H1 (cell line): ENCODE measurements around the gene MDM4. TPM values are rescaled to one million over a fixed set of nuclear protein-coding genes. Genes with fewer than 3 reads are reported as not detected.

Source experiments
- CTCF ChIA-PET: fragments of 300-600 bp; sonication (Branson Sonifier 250); formaldehyde crosslinking; loops from one replicate; lab custom pipeline; 2021; ENCODE audit not compliant: partially characterized antibody; lab: Charles Lee
- POLR2A ChIA-PET: fragments of 300-600 bp; sonication (Branson Sonifier 250); formaldehyde crosslinking; loops from one replicate; lab custom pipeline; 2021; ENCODE audit warnings: inconsistent platforms; ENCODE audit not compliant: partially characterized antibody; lab: Charles Lee
- DNase-seq, 2 experiments: peaks; one replicate each; pipeline versions ENCODE4 v3.0.0 to v3.0.0-alpha.2; 2010 to 2022; ENCODE audit warnings: low spot score in 2 of 2, low read depth in 1 of 2, mixed read lengths in 1 of 2
- FAIRE-seq: peaks from 2 replicates; lab custom pipeline; 2011; peaks lifted over from hg19 to GRCh38; lab: Jason Lieb, UNC
- H2AFZ ChIP-seq: 2 replicates; pipeline ENCODE4 v1.8.1; 2012; ENCODE audit warnings: low read length, inconsistent platforms
- H2AK5ac ChIP-seq: 2 replicates; pipeline ENCODE4 v1.6.1; 2013; ENCODE audit warnings: low read depth, low read length
- H2BK120ac ChIP-seq: replicated peaks from 2 replicates; pipeline ENCODE3; 2013; ENCODE audit warnings: low read depth, low read length, inconsistent platforms
- H2BK12ac ChIP-seq: 2 replicates; pipeline ENCODE4 v1.6.1; 2013; ENCODE audit warnings: low read depth, low read length
- H2BK15ac ChIP-seq: 2 replicates; pipeline ENCODE4 v1.6.1; 2013; ENCODE audit warnings: low read length
- H2BK20ac ChIP-seq: 2 replicates; pipeline ENCODE4 v1.6.1; 2013; ENCODE audit warnings: low read length
- H2BK5ac ChIP-seq: 2 replicates; pipeline ENCODE4 v1.6.1; 2013; ENCODE audit warnings: low read depth, low read length
- H3K14ac ChIP-seq: 2 replicates; pipeline ENCODE4 v1.6.1; 2013; ENCODE audit warnings: inconsistent platforms; ENCODE audit not compliant: insufficient read length
- H3K18ac ChIP-seq: 2 replicates; pipeline ENCODE4 v1.6.1; 2013; ENCODE audit warnings: low read length; ENCODE audit errors: extremely low read depth
- H3K23ac ChIP-seq: 2 replicates; pipeline ENCODE4 v1.6.1; 2013; ENCODE audit warnings: inconsistent platforms; ENCODE audit not compliant: insufficient read length
- H3K23me2 ChIP-seq: 2 replicates; pipeline ENCODE4 v1.6.1; 2013; ENCODE audit warnings: low read depth, low read length
- H3K27ac ChIP-seq: 2 replicates; pipeline ENCODE4 v1.6.1; 2011; ENCODE audit warnings: low read depth, low read length, inconsistent platforms
- H3K27me3 ChIP-seq, 4 experiments: replicated peaks in 1 of 4; 1 replicate in 1 of 4; 2 replicates in 3 of 4; pipeline versions ENCODE4 v1.6.1 to v1.8.1; 2011 to 2013; ENCODE audit warnings: low read length in 3 of 4, mild to moderate bottlenecking in 3 of 4, inconsistent platforms in 2 of 4, mixed read lengths in 2 of 4, moderate library complexity in 1 of 4; ENCODE audit not compliant: control insufficient read depth in 3 of 4, insufficient read depth in 3 of 4; ENCODE audit errors: extremely low read depth in 1 of 4
- H3K36me3 ChIP-seq, 4 experiments: 2 replicates each; pipeline versions ENCODE4 v1.6.1 to v1.8.1; 2011 to 2013; ENCODE audit warnings: mild to moderate bottlenecking in 4 of 4, low read length in 3 of 4, moderate library complexity in 2 of 4, control low read depth in 1 of 4, inconsistent platforms in 1 of 4; ENCODE audit not compliant: insufficient read depth in 4 of 4, control insufficient read depth in 2 of 4
- H3K4ac ChIP-seq: replicated peaks from 2 replicates; pipeline ENCODE3; 2013; ENCODE audit warnings: low read length, low read depth, mixed read lengths, inconsistent platforms; ENCODE audit not compliant: insufficient read length
- H3K4me1 ChIP-seq, 4 experiments: replicated peaks in 1 of 4; 1 replicate in 1 of 4; 2 replicates in 3 of 4; pipeline versions ENCODE4 v1.6.1 to v1.8.1; 2011 to 2013; ENCODE audit warnings: low read length in 3 of 4, inconsistent platforms in 2 of 4, mixed read lengths in 1 of 4; ENCODE audit not compliant: insufficient read depth in 4 of 4, control insufficient read depth in 3 of 4
- H3K4me2 ChIP-seq, 2 experiments: 2 replicates each; pipeline versions ENCODE4 v1.6.1 to v1.8.1; 2011 to 2013; ENCODE audit warnings: low read depth in 2 of 2, low read length in 2 of 2, control low read depth in 1 of 2, inconsistent platforms in 1 of 2, mild to moderate bottlenecking in 1 of 2; ENCODE audit not compliant: insufficient read depth in 1 of 2
- H3K4me3 ChIP-seq, 4 experiments: fragments of 200-600, 300-600 bp in 1 of 4; sonication (generic), shearing (Covaris generic), sonication (Bioruptor Twin) in 1 of 4; 2 replicates each; pipeline versions ENCODE4 v1.5.1 to v1.8.1; 2011 to 2016; ENCODE audit warnings: low read length in 4 of 4, low read depth in 3 of 4, control low read depth in 2 of 4, inconsistent platforms in 2 of 4, mild to moderate bottlenecking in 2 of 4, mixed read lengths in 1 of 4, moderate library complexity in 1 of 4; ENCODE audit not compliant: insufficient read depth in 2 of 4; ENCODE audit errors: extremely low read depth in 1 of 4
- H3K56ac ChIP-seq: replicated peaks from 2 replicates; pipeline ENCODE3; 2013; ENCODE audit warnings: low read depth, mild to moderate bottlenecking, mixed read lengths, low read length, inconsistent platforms; ENCODE audit not compliant: insufficient read length
- H3K79me1 ChIP-seq: 2 replicates; pipeline ENCODE4 v1.6.1; 2013; ENCODE audit warnings: low read depth, low read length, control low read depth
- H3K79me2 ChIP-seq, 2 experiments: 2 replicates each; pipeline versions ENCODE4 v1.6.1 to v1.8.1; 2012 to 2013; ENCODE audit warnings: low read length in 2 of 2, mild to moderate bottlenecking in 2 of 2, inconsistent platforms in 1 of 2; ENCODE audit not compliant: insufficient read depth in 2 of 2, control insufficient read depth in 1 of 2
- H3K9ac ChIP-seq, 4 experiments: replicated peaks in 1 of 4; 1 replicate in 1 of 4; 2 replicates in 3 of 4; pipeline versions ENCODE4 v1.6.1 to v1.8.1; 2011 to 2013; ENCODE audit warnings: low read depth in 3 of 4, low read length in 3 of 4, control low read depth in 2 of 4, mild to moderate bottlenecking in 2 of 4, moderate library complexity in 2 of 4, inconsistent platforms in 1 of 4; ENCODE audit errors: extremely low read depth in 1 of 4
- H3K9me3 ChIP-seq, 2 experiments: 2 replicates each; pipeline versions ENCODE4 v1.6.1 to v1.8.1; 2012 to 2013; ENCODE audit warnings: mild to moderate bottlenecking in 2 of 2, moderate library complexity in 2 of 2, control low read depth in 1 of 2, inconsistent platforms in 1 of 2, low read depth in 1 of 2, low read length in 1 of 2, mixed read lengths in 1 of 2; ENCODE audit not compliant: insufficient read depth in 2 of 2
- H4K20me1 ChIP-seq, 2 experiments: replicated peaks in 1 of 2; 2 replicates each; pipeline versions ENCODE3 to v1.8.1; 2011 to 2013; ENCODE audit warnings: inconsistent platforms in 2 of 2, low read length in 2 of 2, mild to moderate bottlenecking in 1 of 2; ENCODE audit not compliant: insufficient read depth in 2 of 2, control insufficient read depth in 1 of 2
- H4K5ac ChIP-seq: 2 replicates; pipeline ENCODE4 v1.6.1; 2013; ENCODE audit warnings: low read length, low read depth, mixed read lengths, inconsistent platforms; ENCODE audit not compliant: insufficient read length
- H4K8ac ChIP-seq: 2 replicates; pipeline ENCODE4 v1.8.0; 2013; ENCODE audit warnings: mild to moderate bottlenecking, moderate library complexity, low read length, inconsistent platforms; ENCODE audit not compliant: insufficient read depth; ENCODE audit errors: extremely low read depth
- H4K91ac ChIP-seq: replicated peaks from 2 replicates; pipeline ENCODE3; 2013; ENCODE audit warnings: low read length, mixed read lengths, inconsistent platforms; ENCODE audit not compliant: insufficient read length
- CHD2 ChIP-seq: IDR thresholded peaks from 2 replicates; pipeline ENCODE4 v1.6.1; 2012; ENCODE audit warnings: low read length, improper control_type of control experiment
- KDM5A ChIP-seq: fragments of 200-600 bp; IDR thresholded peaks from 2 replicates; pipeline ENCODE4 v1.7.1; 2012; ENCODE audit warnings: mild to moderate bottlenecking, low read length, inconsistent platforms, mixed read lengths
- POLR2AphosphoS5 ChIP-seq: IDR thresholded peaks from 2 replicates; pipeline ENCODE4 v1.6.1; 2011; ENCODE audit warnings: low read depth, low read length
- RFX5 ChIP-seq: IDR thresholded peaks from 2 replicates; pipeline ENCODE4 v1.6.1; 2011; ENCODE audit warnings: low read depth, low read length, improper control_type of control experiment, borderline replicate concordance
- TAF7 ChIP-seq: optimal IDR thresholded peaks from 2 replicates; pipeline ENCODE3; 2011; ENCODE audit warnings: low read depth, mild to moderate bottlenecking, inconsistent platforms, low read length, moderate library complexity, borderline replicate concordance
- WGBS, 2 experiments: shearing (Covaris generic) in 1 of 2; methylation state at CpG; one replicate each; pipeline versions ENCODE4 v1.1.6 to v1.1.7; 2013 to 2015; ENCODE audit warnings: low lambda C conversion rate in 2 of 2, mixed read lengths in 2 of 2, inconsistent platforms in 1 of 2, low coverage in 1 of 2, missing lambda C conversion rate in 1 of 2; ENCODE audit not compliant: insufficient replicate concordance in 2 of 2, insufficient coverage in 1 of 2, insufficient read length in 1 of 2; ENCODE audit errors: extremely low coverage in 1 of 2, missing lambda C conversion rate in 1 of 2; 5-methylcytosine and 5-hydroxymethylcytosine counted together
- polyA plus RNA-seq, 7 experiments: library from polyadenylated mRNA; depleted of rRNA in 3 of 7; stranded (reverse) in 5 of 7; unstranded in 2 of 7; fragments of >200 nt in 5 of 7; fragments of 200-250 nt in 2 of 7; gene quantifications; 1 replicate in 5 of 7; 2 replicates in 1 of 7; 4 replicates in 1 of 7; pipeline versions ENCODE4 v1.2.1 to v1.2.3, GENCODE V29; 2011 to 2013; ENCODE audit warnings: missing spikeins in 2 of 7, mixed read lengths in 2 of 7
- total RNA-seq: library from RNA; stranded (reverse); fragmentation: NEBNext Ultra II Directional; extraction: Animal tissue kit (Norgen Biotek cat#: 25700); gene quantifications from 2 replicates; pipeline ENCODE4 v1.2.1, GENCODE V29; 2021
- TF ChIP-seq, protein P1 (sequence below): IDR thresholded peaks from 2 replicates; pipeline ENCODE4 v1.6.1; 2012; ENCODE audit warnings: low read length, inconsistent platforms

MDM4 gene
- total and polyA plus RNA-seq, 2 of the 8 experiments (the other 6 are each of a cell fraction or from before 2014, with no cell fraction given): 10.8 to 84.9 TPM

DNA sequence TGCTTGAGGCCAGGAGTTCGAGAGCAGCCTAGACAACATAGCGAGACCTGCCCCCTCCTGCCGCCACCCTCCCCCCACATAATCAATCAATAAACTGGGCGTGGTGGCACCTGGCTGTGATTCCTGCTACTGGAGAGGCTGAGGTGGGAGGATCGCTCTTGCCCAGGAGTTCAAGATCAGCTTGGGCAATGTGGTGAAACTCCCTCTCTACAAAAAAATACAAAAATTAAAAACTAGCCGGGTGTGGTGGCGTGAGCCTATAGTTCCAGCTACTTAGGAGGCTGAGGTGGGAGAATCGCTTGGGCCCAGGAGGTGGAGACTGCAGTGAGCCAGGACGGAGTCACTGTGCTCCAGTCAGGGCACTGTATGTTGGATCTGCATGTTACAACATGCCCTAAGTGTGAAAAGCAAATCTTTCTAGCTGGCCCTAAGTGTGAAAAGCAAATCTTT, 7.0 kb upstream of the MDM4 start:
- Histone ChIP-seq H4K20me1 (peaks cover 0 to 2% of the 10 kb centered on the region in 2 experiments), H4K91ac (no peak overlapping the region), H3K9me3 (no peaks in the 10 kb centered on the region), H2BK15ac (0 out of 2 replicates have a peak overlapping the region, but pooled peaks have one; percentile 37), H3K4me3 (no peak overlapping the region), H3K79me1 (no peaks in the 10 kb centered on the region), H3K14ac (no peak overlapping the region), H3K4ac (no peak overlapping the region), H3K79me2 (no peaks in the 10 kb centered on the region), H2AK5ac (no peak overlapping the region), H3K4me1 (peaks cover 0 to 2% (median 0%) of the 10 kb centered on the region in 4 experiments; a peak in 1 of 7 replicates), H3K23me2 (peaks cover 2% of the 10 kb centered on the region; the same call in 1 of the 2 replicates), H3K18ac (no peak overlapping the region), H4K8ac (no peak overlapping the region), H3K9ac (no peak overlapping the region), H2BK120ac (no peak overlapping the region), H2BK12ac (0 out of 2 replicates have a peak overlapping the region, but pooled peaks have one; percentile 29), H2BK20ac (no peak overlapping the region), H2BK5ac (no peak overlapping the region), H3K36me3 (no peaks in the 10 kb centered on the region), H2AFZ (no peak overlapping the region), H4K5ac (no peak overlapping the region), H3K27me3 (no peaks in the 10 kb centered on the region), H3K27ac (no peak overlapping the region), H3K4me2 (no peak overlapping the region), H3K56ac (no peak overlapping the region), H3K23ac (no peak overlapping the region)
- FAIRE-seq (no peak), DNase-seq (no peak)
- TF ChIP-seq RFX5 (no peak), CHD2 (no peak), POLR2AphosphoS5 (no peak), TAF7 (no peak), KDM5A (no peak)
- TF ChIP-seq, protein P1, sequence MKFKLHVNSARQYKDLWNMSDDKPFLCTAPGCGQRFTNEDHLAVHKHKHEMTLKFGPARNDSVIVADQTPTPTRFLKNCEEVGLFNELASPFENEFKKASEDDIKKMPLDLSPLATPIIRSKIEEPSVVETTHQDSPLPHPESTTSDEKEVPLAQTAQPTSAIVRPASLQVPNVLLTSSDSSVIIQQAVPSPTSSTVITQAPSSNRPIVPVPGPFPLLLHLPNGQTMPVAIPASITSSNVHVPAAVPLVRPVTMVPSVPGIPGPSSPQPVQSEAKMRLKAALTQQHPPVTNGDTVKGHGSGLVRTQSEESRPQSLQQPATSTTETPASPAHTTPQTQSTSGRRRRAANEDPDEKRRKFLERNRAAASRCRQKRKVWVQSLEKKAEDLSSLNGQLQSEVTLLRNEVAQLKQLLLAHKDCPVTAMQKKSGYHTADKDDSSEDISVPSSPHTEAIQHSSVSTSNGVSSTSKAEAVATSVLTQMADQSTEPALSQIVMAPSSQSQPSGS: no peak
- CTCF ChIA-PET: interaction anchor here (1.3 to 49.0 kb wide), 4 partner anchors 15 to 65 kb away, joined by 3 to 2124 read pairs (median 187); partner anchors contain the start of gene PIK3C2B
- POLR2A ChIA-PET: interaction anchor here (1.5 kb wide), 1 partner anchor 96 kb away, joined by 4 read pairs; no protein-coding TSS in a partner anchor
- WGBS, 2 experiments: 83% methylated on average over 9 of the region's 9 CpGs; no CpG with 5 or more reads in 1 of the 2 experiments
